GDM1 (cell line): ENCODE results near the gene OR6K2.
A peak's percentile ranks its signal among the peaks of the same experiment; 100 is the strongest.

ENCODE experiments used
- DNase-seq: peaks from one replicate; lab custom pipeline; 2025; lab: John Stamatoyannopoulos, UW

Gene OR6K2

DNA sequence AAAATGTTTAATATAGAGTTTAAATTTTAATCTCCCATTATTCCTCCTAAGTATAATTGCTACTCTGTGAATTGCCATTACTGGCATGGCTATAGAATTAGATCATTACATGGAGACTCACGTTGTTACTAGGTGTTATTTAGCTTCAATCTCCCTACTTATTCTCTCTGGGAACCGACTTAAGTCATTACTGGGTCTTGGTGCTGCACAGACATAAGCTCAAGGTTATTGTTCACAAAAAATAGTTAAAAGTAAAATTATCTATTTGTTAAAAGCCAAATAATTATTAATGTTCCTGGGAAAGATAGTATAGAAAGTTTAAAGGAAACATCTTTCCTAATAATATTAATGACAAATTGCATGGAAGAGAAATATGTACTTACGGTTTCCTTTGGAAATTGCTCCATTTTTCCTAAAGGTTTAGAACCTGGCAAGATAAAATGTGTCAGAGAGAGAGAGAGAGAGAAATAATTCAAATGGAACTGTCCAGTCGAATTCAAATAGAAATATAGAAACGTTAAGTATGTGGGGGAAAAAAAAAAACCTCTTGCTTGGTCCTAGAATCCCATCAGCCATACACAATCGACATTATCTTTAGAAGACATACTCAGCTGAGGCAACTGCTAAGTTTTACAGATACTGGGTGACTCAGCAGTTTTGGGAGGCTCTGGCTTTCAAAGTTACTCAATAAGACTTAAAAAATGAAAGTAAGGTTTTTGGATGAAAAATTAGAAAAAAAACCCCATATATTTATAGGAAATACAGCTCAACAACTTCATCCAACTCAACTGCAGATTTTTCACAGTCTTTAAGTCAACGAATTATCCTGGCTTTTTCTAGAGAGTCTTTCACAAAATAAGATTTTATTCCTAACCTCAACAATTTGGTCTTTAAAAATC lies 14.1 kb downstream of the OR6K2 start, which contains the start of gene SPTA1:
Gene SPTA1, minus strand, starts transcription at position 605 of the 899 bp plus-strand sequence. Its CDS starts 198 bp downstream, at position 407.
- peak; percentile 3 for DNase-seq

DNA sequence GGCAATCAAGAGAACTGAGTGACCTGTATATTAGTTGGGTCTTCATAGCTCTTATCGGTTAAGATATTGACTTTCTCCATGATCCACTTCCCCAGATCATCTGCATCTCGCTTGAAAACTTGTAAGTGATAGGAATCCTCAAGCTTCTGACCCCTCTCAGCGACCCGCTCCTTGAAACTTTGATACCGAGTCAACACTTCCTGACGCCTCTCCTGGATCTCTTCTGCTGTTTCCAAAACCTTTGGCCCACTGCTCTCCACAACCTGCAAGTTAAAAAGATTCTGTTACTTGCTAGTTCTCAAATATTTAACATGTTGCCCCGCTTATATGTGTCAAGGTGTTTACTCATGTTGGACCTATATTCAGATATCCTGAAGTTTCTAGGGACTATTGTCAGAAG lies 15.4 kb downstream of the OR6K2 start:
- no peak for DNase-seq

DNA sequence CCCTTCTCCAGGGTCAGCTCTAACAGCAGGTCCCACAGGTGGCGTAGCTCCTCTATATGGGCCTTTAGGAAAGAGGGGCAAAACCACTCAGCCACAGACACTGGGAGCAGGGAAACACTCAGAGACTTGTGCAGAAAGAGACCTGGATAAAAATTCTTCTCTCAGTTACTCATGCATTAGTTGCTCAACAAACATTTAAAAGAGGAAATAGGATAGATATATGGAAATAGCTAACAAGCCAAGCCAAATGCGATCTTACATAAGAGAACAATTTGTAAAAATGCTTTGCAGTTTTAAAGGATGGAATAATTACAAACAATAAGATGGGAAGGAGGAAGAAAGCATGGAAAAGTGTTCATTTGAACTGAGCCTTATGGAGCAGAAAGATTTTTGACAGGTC lies 18.8 kb downstream of the OR6K2 start:
- no peak for DNase-seq

DNA sequence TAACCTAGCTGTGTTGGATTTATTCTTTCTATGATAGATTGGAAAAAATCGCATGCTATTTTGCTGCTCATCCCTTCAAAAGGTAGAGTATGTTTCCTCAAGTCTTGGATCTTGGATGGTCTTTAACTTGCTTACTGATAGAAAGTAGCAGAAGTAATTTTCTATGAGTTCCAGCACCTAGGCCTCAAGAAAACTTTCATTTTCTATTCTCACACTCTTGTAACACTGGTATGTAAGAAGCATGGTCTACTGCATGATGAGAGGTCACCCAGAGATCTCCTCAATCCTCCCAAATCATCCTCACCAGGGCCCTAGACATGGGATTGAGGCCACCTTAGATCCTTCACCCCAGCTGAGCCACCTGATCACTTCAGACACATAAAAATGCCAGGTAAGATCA lies 21.2 kb downstream of the OR6K2 start:
- no peak for DNase-seq

DNA sequence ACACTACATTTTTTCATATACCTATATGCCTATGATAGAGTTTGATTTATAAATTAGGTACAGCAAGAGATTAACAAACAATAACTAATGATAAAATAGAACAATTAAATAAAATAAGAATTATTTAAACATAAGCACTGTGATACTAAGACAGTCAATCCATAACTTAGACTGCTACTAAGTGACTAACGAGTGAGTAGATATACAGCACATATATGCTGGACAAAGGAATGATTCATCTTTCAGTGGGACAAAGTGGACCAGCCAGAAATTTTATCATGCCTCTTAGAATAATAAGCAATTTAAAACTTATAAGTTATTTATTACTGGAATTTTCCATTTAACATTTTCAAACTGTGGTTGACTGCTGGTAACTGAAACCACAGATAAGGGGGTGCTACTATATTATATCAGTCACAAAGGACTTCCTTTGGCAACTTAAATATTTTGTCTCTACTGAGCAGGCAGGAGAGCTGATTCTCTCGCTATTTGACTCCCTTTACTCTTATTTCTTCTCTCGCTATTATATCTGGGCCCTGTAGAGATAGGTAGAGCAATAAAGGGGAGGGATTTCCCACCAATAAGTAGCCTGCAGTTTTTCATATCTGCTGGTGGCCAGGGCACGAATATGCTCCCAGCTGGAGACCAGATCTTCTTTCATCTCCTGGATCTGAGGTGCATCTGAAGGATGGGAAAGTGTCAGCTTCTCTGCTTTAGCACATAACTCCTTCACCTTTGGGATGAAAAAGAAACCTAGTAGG lies 24.7 kb downstream of the OR6K2 start:
- DNase-seq, result no peak

DNA sequence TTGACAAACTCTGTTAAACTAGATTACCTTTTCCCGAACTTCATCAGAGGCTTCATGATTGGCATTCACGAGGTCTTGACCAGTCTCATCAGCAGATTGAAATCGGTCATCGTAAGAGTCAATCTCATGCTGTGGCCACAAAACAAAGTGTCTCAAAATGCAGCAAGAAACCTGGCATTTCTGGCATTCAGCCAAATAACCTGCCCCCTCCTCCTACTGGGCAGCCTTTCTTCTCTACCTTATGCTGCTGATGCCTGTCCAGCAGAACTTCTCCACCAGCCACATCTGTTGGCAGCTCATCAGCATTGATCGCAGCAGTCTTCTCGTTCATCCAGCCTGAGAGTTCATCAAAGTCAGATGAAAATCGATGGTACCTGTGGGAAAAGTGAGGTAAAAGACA lies 26.1 kb downstream of the OR6K2 start:
- DNase-seq, result no peak

DNA sequence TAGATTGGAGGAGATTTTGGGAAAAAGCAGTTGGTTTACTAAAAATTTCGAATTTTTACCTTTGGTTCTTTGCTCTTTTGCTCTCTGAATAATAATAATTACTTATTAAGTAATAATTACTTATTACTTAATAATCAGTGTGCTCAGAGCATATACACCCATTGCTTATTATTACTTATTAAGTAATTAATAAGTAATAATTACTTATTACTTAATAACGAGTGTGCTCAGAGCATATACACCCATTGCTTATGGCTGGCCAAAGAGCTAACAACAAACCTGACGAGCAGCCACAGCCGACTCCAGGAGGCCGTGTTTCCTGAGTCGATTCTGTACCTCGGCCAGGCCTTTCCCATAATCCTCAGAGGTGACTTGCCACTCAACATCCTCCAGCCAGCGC lies 34.4 kb downstream of the OR6K2 start:
- DNase-seq, result no peak

DNA sequence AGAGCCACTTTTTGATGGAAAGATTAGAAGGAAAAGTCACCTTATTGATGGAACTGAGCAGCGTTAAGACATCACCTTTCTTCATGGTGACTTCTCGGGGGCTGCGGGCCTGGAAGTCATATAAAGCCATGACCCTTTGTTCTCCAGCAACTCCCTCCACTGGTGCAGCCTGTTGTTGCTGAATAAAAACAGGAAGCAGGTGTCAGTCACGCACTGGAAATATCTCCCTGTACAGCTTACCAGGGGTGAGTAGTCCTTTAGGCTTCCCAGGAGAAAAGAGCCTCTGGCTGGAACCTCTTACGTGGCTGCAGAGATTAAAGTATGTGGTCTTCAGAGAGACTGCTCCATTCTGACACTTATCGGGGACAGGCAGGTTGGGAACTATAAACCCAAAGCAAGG lies 45.9 kb downstream of the OR6K2 start:
- DNase-seq, result peak; percentile 54

DNA sequence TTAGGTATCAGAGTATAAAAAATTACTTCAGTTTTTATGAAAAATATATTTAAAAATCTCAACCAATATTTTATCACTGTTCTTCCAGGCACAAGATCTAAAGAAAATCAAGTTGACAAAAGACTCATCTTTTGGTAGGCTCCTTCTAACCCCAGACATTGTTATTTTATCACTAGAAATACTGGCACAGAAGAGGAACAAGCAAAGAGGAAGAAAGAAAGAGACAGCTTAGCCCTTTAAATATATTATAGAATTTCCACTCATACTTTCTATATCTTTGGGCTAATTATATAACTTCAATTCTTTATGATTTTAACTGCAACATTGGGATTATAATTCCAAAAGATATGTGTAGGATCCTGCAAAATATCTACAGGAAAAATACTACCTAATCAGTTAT lies 46.4 kb downstream of the OR6K2 start:
- no peak for DNase-seq

DNA sequence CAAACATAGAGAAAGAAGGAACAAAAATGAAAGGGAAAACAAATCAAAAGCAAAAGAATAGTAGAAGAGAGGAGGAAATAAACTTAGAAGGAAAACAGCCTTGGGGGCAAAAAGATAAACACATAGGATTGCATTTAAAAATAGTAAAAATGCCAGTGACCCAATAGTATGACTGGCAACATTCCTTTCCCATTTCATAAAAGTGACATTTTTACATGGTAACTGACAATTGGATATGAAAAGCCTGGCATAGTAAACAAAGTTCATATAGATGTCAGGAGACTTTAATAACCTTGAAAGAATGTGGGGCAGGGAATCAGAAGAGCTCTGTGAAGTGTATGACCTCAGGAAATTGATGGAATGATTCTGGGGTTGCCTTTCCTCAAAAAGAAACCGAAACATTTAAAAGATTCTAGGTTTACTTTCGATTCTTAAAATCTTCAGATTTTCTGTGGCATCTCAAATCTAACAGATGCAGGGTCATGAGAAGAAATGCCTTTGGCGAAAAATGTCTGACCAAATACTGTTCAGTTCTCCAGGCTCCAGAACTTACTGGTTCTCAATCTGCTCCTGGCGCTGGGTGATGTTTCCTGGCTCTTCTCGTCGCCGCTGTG lies 47.6 kb downstream of the OR6K2 start:
- DNase-seq, result no peak
